HG03378 (cell line): ENCODE data around the gene IL1RAPL1.

Experiments
- ATAC-seq: cut with Tn5 transposase; IDR thresholded peaks from one replicate; pipeline ENCODE4 v1.9.1; 2021; ENCODE audit warnings: mild to moderate bottlenecking, moderate library complexity; ENCODE audit not compliant: unreplicated experiment

Gene IL1RAPL1

GRCh38 chrX:28586981-28587551 is at the start of gene IL1RAPL1:
Gene IL1RAPL1 (plus strand): TSS chrX:28587446.
- no peak for ATAC-seq

- no peak for ATAC-seq
Measured at GRCh38 chrX:28542791-28543190, 44.5 kb upstream of the IL1RAPL1 start.

- no peak for ATAC-seq
Measured at GRCh38 chrX:28549838-28550237, 37.4 kb upstream of the IL1RAPL1 start.

DNA sequence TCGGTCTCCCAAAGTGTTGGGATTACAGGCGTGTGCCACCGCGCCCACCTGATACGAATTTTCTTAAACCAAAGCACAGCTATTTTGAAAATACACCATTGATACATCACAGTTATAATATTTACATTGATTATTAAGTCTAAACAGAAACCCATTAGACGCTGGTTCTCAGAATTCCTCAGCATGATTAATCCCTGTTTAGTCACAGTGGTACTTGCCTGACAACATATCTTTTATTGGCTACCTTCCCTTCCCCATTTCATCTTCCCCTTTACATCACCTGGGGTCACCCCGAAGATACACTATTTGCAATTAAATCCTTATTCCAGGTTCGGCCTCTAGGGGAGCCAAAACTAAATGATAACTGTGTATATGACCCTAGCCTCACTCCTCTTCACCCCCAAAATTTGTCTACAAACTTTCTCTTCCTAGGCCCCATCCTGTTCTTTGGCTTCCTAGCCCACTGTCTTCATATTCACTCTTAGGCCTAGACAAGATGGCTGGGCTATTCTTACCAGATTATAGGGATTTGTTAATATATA is 36.8 kb upstream of the IL1RAPL1 start:
- ATAC-seq: no peak

GRCh38 chrX:28552322-28552721 is 34.9 kb upstream of the IL1RAPL1 start:
- ATAC-seq: no peak

- no peak for ATAC-seq
Measured at GRCh38 chrX:28552882-28553829, 34.1 kb upstream of the IL1RAPL1 start.

DNA sequence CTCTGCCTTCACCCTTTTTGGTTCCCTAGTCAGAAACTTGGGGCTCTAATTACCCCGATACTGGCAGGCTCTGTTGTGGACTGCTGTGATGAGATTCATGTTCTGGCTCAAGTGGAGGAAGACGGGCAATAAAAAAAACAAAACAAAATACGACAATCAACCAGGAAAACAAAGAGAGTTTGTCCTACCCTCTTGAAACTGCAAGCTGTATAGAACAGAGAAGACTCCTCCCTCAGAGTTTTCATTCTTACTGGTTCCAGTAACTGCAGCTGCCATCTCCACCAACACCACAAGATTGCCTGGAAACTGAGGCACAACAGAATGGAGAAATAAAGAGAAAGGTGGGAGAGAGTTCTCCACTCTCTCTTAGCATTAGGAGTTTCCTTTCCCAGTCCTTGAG is 11.1 kb upstream of the IL1RAPL1 start:
- no peak for ATAC-seq

DNA sequence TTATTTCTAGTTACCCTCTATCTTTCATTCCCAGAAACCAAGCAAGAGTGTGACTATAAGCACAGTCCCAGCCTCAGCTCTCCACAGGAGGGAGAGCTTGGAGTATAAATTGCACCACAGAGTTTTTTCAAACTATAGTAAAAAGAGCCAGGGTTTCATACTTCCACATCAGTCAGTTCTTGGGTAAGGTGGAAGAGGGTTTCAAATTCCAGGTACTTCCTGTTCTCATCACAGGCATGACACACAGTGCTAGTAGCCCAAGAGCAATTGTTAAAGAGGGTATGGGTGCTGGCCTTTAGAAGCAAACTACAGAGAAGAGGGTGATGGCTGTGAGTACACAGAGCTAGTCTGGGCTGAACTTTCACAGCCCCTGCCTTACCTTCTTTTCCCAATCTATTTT is 5.7 kb upstream of the IL1RAPL1 start:
- no peak for ATAC-seq

DNA sequence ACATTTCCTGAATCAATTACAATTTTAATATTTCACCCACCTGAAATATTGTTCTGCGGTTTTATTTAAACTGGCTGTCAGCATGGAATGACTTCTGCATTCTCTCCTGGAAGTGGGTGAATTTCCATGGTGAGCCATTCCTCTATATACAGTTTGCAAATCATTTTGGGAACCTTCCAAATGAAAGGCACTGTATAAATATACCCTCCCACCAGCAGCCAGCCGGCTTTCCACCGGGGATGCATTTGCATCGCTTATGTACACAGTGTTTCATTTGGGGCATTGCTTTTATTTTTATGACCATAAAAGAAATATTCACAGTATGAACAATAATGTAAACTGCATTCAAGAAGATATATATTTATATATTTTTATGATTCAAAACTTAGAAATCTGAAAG is 4.7 kb upstream of the IL1RAPL1 start:
- no peak for ATAC-seq

- ATAC-seq: no peak
Measured at GRCh38 chrX:28584025-28584424, 3.2 kb upstream of the IL1RAPL1 start.

DNA sequence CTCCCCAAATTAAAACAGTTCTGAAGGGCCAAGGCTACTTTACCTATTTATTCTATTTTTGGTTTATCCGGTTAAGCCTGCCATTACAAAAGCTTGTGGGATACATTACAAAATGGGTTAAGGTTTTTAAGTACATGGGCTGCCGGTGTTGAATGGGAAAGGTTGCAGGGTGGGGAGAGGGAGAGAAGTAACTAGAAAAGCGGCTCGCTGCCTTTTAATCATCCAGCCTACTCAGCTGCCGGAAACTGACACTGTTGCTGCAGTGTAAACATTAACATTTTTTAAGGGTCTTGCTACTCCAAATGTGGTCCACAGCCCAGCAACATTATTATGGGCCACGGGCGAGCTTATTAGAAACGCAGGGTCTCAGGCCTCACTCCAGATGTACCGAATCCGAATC is 1.5 kb upstream of the IL1RAPL1 start:
- no peak for ATAC-seq

DNA sequence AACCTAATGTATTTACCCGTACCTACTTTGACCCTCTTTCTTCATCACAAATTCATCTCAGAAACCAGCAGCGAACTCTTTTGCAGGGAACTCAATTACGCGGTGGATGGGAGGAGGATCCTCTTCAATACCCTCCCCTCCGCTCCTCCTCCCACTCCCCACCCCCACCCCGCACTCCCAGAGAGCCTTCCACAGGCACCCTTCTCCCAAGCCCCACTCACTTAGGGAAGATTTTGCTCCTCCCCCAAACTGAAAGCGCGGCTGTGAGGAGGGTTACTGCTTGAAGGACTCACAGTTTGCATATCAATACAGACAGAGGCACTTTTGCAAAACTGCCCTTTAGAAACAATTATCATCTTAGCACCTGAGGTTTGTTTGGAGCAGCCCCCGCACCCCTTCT is 960 bp upstream of the IL1RAPL1 start:
- ATAC-seq: no peak

DNA sequence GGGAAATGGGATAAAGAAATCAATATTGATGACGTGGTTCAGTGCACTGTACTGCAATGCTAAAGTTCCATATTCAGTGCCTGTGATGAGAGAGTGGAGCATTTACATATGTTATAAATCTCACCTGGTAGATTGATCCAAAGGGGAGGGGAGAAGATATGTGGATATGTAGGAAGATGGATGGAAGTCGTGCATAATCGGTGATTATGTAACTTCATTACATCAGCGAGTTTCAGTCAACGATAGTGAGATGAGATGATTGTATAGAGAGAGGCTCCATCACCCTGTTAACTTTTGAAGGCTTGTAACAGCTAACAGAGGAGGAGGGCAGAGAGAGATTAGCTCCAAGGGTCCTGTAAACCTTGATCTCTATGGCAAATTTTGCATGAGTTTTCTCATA is 1.8 kb downstream of the IL1RAPL1 start:
- ATAC-seq: no peak

GRCh38 chrX:28590396-28590795 is 3.1 kb downstream of the IL1RAPL1 start:
- ATAC-seq: no peak

- no peak for ATAC-seq
Measured at GRCh38 chrX:28591542-28591941, 4.3 kb downstream of the IL1RAPL1 start.

DNA sequence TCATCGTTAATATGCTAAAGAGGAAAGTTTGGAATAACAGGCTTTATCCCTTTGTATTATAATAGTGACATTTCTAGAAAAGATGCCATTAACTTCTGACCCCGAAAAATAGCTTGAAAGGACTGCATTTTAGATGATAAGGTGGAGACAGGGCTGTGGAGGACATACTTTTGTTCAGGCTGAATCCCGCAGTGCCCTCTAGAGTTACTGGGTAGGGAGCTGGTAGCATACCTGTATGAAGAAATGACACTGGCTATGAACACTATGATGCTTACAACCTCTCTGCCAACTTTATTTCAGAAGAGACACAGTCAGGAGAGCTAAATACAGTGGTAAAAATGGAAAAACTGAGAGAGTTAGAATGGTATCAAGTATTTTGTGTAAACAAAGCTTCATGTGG is 8.1 kb downstream of the IL1RAPL1 start:
- no peak for ATAC-seq

GRCh38 chrX:28599957-28600356 is 12.7 kb downstream of the IL1RAPL1 start:
- ATAC-seq: no peak

- ATAC-seq: no peak
Measured at GRCh38 chrX:28609003-28609402, 21.8 kb downstream of the IL1RAPL1 start.

DNA sequence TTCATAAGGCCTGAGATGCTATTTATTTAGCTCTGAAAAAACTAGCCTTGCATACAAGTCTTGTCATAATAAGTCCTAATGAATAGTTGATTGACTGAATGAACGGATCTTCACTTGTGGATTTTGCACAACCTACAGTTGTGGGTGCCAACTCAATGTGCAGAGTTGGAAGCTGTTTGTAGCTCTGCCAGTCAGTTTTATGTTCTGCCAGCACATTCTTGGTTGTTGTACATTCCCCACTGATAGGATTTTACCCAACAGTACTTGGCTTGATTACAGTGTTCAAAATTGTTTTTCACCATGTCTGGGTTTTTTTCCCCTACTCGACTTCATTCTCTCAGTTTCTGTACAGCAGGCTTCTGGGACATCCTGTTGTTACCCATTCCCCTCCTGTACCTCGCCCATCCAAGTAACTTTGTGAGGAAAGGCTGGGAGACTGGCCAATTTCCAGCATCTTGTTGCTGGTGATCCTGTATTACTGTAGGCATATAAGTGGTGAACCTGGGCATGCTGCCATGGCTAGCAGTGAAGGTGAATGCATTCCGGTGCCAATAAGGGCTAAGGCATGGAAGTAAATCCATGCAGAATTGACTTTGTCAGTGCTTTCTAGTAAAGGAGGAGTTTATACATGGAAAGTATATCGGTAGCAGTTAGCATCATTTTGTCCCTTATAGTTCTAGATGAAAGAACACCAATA is 22.8 kb downstream of the IL1RAPL1 start:
- ATAC-seq: no peak

DNA sequence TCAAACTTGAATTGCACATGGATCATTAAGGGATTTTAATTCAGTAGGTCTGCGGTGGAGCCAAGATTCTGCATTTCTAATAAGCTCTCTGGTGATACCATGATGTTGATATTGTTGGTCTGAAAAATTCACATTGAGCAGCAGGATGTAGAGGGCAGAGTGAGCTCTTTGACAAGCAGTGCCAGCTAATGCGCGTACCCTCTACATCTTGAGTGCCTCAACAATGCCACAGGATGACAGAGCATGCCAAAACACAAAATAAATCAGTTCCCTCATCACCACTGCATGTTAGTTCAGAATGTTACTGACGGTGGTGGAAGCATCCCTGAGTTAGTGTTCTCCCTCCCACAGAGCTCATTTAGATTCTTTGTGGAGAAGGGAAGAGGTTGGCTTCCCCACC is 23.5 kb downstream of the IL1RAPL1 start:
- no peak for ATAC-seq

GRCh38 chrX:28613558-28613957 is 26.3 kb downstream of the IL1RAPL1 start:
- no peak for ATAC-seq

DNA sequence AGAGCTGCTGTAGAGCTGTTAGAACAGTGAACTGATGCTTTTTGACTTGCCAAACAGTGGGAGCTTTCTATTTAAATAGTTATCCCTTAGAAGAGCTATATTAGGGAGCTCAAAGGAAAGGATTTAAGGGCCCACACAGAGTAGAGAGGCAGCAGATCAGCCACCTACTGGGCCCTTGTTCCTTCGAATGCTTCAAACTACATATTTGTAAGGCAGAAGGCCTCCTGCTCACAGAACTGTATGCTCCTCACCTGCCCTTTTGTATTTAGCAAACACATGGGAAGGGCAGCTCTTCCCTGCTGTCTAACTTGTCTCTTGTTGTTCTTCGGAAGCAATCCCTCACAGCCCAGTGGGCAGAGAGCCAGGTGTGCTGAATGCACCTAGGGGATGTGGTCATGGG is 38.0 kb downstream of the IL1RAPL1 start:
- no peak for ATAC-seq
